Measurements from ENCODE around the gene B9D1. TPM values are rescaled to one million over a fixed set of nuclear protein-coding genes. Genes with fewer than 3 reads are reported as not detected.

Gene B9D1
- total and polyA plus RNA-seq, 2 experiments from 2014 or later, result 35.2 to 63.5 TPM

- H3K36me3 ChIP-seq (ENCODE audit: insufficient read depth), result no peaks in the 10 kb centered on the region
- Mint-ChIP-seq H3K4me3 (no peak overlapping the region), H3K27ac (peak overlapping the region; percentile 66; the same call in 1 of the 2 replicates), H3K27me3 (ENCODE audit: insufficient read depth, low read depth, poor library complexity) (peaks cover 6% of the 10 kb centered on the region), H3K9me3 (no peaks in the 10 kb centered on the region), H3K4me1 (peaks cover 17% of the 10 kb centered on the region), H3K36me3 (ENCODE audit: low read depth) (no peaks in the 10 kb centered on the region; the same call in 2 of the 3 replicates)
- H4K20me1 ChIP-seq (replicated peaks; ENCODE audit: insufficient read depth), result peaks cover 24% of the 10 kb centered on the region
- no peaks in the 10 kb centered on the region for H3K27me3 ChIP-seq (ENCODE audit: insufficient read depth)
- H3F3A ChIP-seq (replicated peaks; ENCODE audit: low read depth), result no peaks in the 10 kb centered on the region
- no peak overlapping the region for H2AFZ ChIP-seq
- no peaks in the 10 kb centered on the region; the same call in 1 of the 2 replicates for H3K4me1 ChIP-seq (ENCODE audit: insufficient read depth)
- TF ChIP-seq ZNF114 (CRISPR knock-in tag; IDR thresholded peaks at IDR 0.05) (no peak), POLR2AphosphoS5 (IDR thresholded peaks at IDR 0.05; ENCODE audit: low read depth) (no peak), CREB1 (CRISPR knock-in tag; IDR thresholded peaks at IDR 0.05; ENCODE audit: low read depth) (no peak), ETS1 (IDR thresholded peaks at IDR 0.05) (no peak), REST (IDR thresholded peaks at IDR 0.05; ENCODE audit: unreplicated experiment) (no peak), JUNB (IDR thresholded peaks at IDR 0.05; ENCODE audit: unreplicated experiment) (no peak), STAT1 (IDR thresholded peaks at IDR 0.05; ENCODE audit: unreplicated experiment) (no peak), ZNF462 (CRISPR knock-in tag; IDR thresholded peaks at IDR 0.05) (no peak), EZH2 (IDR thresholded peaks at IDR 0.05; ENCODE audit: low read depth, unreplicated experiment) (no peak), ZNF331 (CRISPR knock-in tag; IDR thresholded peaks at IDR 0.05; ENCODE audit: low read depth) (no peak), EZH2phosphoT487 (IDR thresholded peaks at IDR 0.05; ENCODE audit: unreplicated experiment) (no peak), CTCF (conservative IDR thresholded peaks at IDR 0.05; ENCODE audit: low read depth in 2 of 2) (no peak), NANOG (IDR thresholded peaks at IDR 0.05; ENCODE audit: borderline replicate concordance) (no peak)
- H3K4me3 ChIP-seq, result no peak overlapping the region
- DNase-seq (ENCODE audit: low spot score) (no peak), ATAC-seq (no peak)
- peaks cover 12% of the 10 kb centered on the region for H3K79me2 ChIP-seq (replicated peaks; ENCODE audit: insufficient read depth)
- no peak overlapping the region; the same call in 1 of the 2 replicates for H3K27ac ChIP-seq (ENCODE audit: low read depth)
- H3K4me2 ChIP-seq, result no peak overlapping the region
- H3K9me2 ChIP-seq (ENCODE audit: insufficient read depth), result no peaks in the 10 kb centered on the region
Observed at GRCh38 chr17:19296786-19297778, 65.4 kb downstream of the B9D1 start.
